GM18873 (cell line): Measurements from ENCODE around the gene HTR3C.
"Not testable (repeated sequence)": the region's sequence is repeated elsewhere in the genome, so short reads cannot be mapped to it uniquely, and the experiment has no call there.

ENCODE experiments used
- ATAC-seq: cut with Tn5 transposase; IDR thresholded peaks from one replicate; pipeline ENCODE4 v1.9.1; 2021; ENCODE audit warnings: mild to moderate bottlenecking, moderate library complexity, moderate number of reproducible peaks; ENCODE audit not compliant: unreplicated experiment, low FRiP score

Gene HTR3C

GRCh38 chr3:184052767-184053166 lies at the start of gene HTR3C:
TSS of gene HTR3C (plus strand) at chr3:184053047. CDS start at chr3:184053081, 34 bp downstream.
- no peak for ATAC-seq

- no peak for ATAC-seq
These were observed 49.5 kb upstream of the HTR3C start for GRCh38 chr3:184003187-184003967.

GRCh38 chr3:184004476-184004875 lies 48.4 kb upstream of the HTR3C start:
- no peak for ATAC-seq

GRCh38 chr3:184005941-184006507 lies 46.8 kb upstream of the HTR3C start:
- no peak for ATAC-seq

- ATAC-seq: not testable (repeated sequence)
These were observed 45.6 kb upstream of the HTR3C start for GRCh38 chr3:184007143-184007813.

GRCh38 chr3:184008161-184008560 lies 44.7 kb upstream of the HTR3C start:
- ATAC-seq: no peak

GRCh38 chr3:184011230-184011876 lies 41.5 kb upstream of the HTR3C start:
- no peak for ATAC-seq

GRCh38 chr3:184011937-184012889 lies 40.6 kb upstream of the HTR3C start:
- no peak for ATAC-seq

GRCh38 chr3:184015381-184016019 lies 37.3 kb upstream of the HTR3C start:
- no peak for ATAC-seq

- ATAC-seq: no peak
These were observed 36.7 kb upstream of the HTR3C start for GRCh38 chr3:184016169-184016570.

GRCh38 chr3:184016811-184017671 lies 35.8 kb upstream of the HTR3C start:
- ATAC-seq: peak; percentile 17

- peak; percentile 93 for ATAC-seq
These were observed 35.0 kb upstream of the HTR3C start, which contains the start of gene ABCC5 for GRCh38 chr3:184017672-184018423. TSS of gene ABCC5 (minus strand) at chr3:184017884. CDS start at chr3:184014392, 3,492 bp downstream.

GRCh38 chr3:184018424-184018973 lies 34.3 kb upstream of the HTR3C start:
- no peak for ATAC-seq

- ATAC-seq: no peak
These were observed 30.5 kb upstream of the HTR3C start for GRCh38 chr3:184022323-184022722.

GRCh38 chr3:184025256-184025655 lies 27.6 kb upstream of the HTR3C start:
- not testable (repeated sequence) for ATAC-seq

- ATAC-seq: not testable (repeated sequence)
These were observed 24.5 kb upstream of the HTR3C start for GRCh38 chr3:184028275-184028890.

- ATAC-seq: no peak
These were observed 23.4 kb upstream of the HTR3C start for GRCh38 chr3:184029443-184029842.
